Adrenal gland (tissue), 5 donors: Measurements from ENCODE around the gene DCX.

ENCODE experiments used
- POLR2A ChIP-seq, 2 donors: fragments of 450-650 bp; IDR thresholded peaks; one replicate each; pipeline ENCODE4 v1.6.1; 2017; ENCODE audit warnings: antibody characterized with exemption in 2 of 2, mild to moderate bottlenecking in 2 of 2, moderate library complexity in 1 of 2
- TF ChIP-seq, protein P1 (sequence below), 6 experiments: fragments of 450-650 bp in 4 of 6; fragments of 200-600 bp in 2 of 6; sonication (generic) in 1 of 6; IDR thresholded peaks; 1 replicate in 5 of 6; 2 replicates in 1 of 6; pipeline versions ENCODE4 v1.5.1 to v1.8.0; 2016 to 2021; ENCODE audit warnings: antibody characterized with exemption in 6 of 6, mild to moderate bottlenecking in 2 of 6, moderate library complexity in 1 of 6
- donor health status: DM: no; HTN: no; CAD: no.

DNA sequence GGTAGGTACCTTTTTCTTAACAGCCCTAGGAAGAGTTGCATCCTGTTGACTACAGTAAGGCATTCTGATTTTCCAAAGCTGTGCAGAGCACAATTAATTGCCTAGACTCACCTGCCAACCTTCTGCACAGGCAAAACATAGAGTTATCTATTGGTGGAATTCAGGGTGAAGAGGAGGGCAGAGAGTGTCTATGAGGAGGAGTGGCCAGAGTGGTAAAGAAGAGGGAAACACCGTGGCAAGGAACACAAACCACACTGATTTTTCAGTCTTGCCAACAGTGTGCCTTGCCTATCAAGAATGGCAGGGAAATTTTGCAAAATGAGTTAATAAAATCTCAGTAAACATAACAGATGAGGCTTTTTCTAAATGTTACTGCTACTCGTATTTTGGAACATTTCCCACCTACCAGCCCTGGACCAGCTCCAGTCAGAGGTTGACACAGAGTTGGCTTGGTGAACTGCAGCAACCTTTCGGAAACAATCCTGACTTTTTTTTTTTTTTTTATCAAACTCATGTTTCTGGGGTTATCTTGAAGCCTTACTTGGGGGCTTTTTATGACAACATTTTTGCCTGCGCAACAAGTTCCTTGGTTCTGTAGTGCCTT is 73.8 kb downstream of the DCX start:
- TF ChIP-seq, protein P1, sequence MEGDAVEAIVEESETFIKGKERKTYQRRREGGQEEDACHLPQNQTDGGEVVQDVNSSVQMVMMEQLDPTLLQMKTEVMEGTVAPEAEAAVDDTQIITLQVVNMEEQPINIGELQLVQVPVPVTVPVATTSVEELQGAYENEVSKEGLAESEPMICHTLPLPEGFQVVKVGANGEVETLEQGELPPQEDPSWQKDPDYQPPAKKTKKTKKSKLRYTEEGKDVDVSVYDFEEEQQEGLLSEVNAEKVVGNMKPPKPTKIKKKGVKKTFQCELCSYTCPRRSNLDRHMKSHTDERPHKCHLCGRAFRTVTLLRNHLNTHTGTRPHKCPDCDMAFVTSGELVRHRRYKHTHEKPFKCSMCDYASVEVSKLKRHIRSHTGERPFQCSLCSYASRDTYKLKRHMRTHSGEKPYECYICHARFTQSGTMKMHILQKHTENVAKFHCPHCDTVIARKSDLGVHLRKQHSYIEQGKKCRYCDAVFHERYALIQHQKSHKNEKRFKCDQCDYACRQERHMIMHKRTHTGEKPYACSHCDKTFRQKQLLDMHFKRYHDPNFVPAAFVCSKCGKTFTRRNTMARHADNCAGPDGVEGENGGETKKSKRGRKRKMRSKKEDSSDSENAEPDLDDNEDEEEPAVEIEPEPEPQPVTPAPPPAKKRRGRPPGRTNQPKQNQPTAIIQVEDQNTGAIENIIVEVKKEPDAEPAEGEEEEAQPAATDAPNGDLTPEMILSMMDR (IDR thresholded peaks at IDR 0.05) = no peak
- no peak for TF ChIP-seq POLR2A (IDR thresholded peaks at IDR 0.05)
